HG02610 (cell line): ENCODE measurements around the gene CCNK.

Source experiments
- ATAC-seq: cut with Tn5 transposase; IDR thresholded peaks from one replicate; pipeline ENCODE4 v1.9.1; 2021; ENCODE audit warnings: mild to moderate bottlenecking, moderate library complexity; ENCODE audit not compliant: unreplicated experiment

CCNK gene

GRCh38 chr14:99465288-99465687 is 15.9 kb upstream of the CCNK start:
- ATAC-seq, result no peak

- ATAC-seq, result no peak
These were observed 14.5 kb upstream of the CCNK start for GRCh38 chr14:99466758-99467157.

- ATAC-seq, result no peak
These were observed 13.7 kb upstream of the CCNK start for GRCh38 chr14:99467336-99468078.

GRCh38 chr14:99468081-99468480 is 13.1 kb upstream of the CCNK start:
- ATAC-seq, result no peak

- no peak for ATAC-seq
These were observed 12.2 kb upstream of the CCNK start for GRCh38 chr14:99468836-99469592.

- ATAC-seq, result no peak
These were observed 9.5 kb upstream of the CCNK start for GRCh38 chr14:99471731-99472130.

GRCh38 chr14:99472937-99473336 is 8.3 kb upstream of the CCNK start:
- ATAC-seq, result no peak

- no peak for ATAC-seq
These were observed 7.8 kb upstream of the CCNK start for GRCh38 chr14:99473458-99473857.

- ATAC-seq, result no peak
These were observed 6.0 kb upstream of the CCNK start for GRCh38 chr14:99475179-99475578.

GRCh38 chr14:99475660-99476059 is 5.5 kb upstream of the CCNK start:
- no peak for ATAC-seq

GRCh38 chr14:99476864-99477263 is 4.3 kb upstream of the CCNK start:
- no peak for ATAC-seq

GRCh38 chr14:99478128-99478527 is 3.1 kb upstream of the CCNK start:
- ATAC-seq, result no peak

- ATAC-seq, result no peak
These were observed 1.9 kb upstream of the CCNK start for GRCh38 chr14:99479160-99479905.

GRCh38 chr14:99479906-99480869 is 1.0 kb upstream of the CCNK start, which contains the start of gene SETD3:
Gene SETD3 (minus strand): TSS chr14:99480859. CDS start chr14:99465805, 15,054 bp downstream.
- peak; percentile 9 for ATAC-seq

GRCh38 chr14:99481745-99482099 is 513 bp downstream of the CCNK start:
- no peak for ATAC-seq

- no peak for ATAC-seq
These were observed 2.9 kb downstream of the CCNK start for GRCh38 chr14:99484106-99484505.

GRCh38 chr14:99497341-99497740 is 16.1 kb downstream of the CCNK start:
- ATAC-seq, result no peak

GRCh38 chr14:99497894-99498293 is 16.7 kb downstream of the CCNK start:
- ATAC-seq, result no peak

GRCh38 chr14:99502989-99503421 is 21.8 kb downstream of the CCNK start:
- ATAC-seq, result no peak

- ATAC-seq, result no peak
These were observed 22.7 kb downstream of the CCNK start for GRCh38 chr14:99503848-99504453.
